Hepatocyte (in vitro differentiated cells): ENCODE results near the gene TOX3.

Experiments
- EZH2 ChIP-seq: fragments of 200-600 bp; sonication (generic); IDR thresholded peaks from 2 replicates; pipeline ENCODE4 v1.6.1; 2016; ENCODE audit warnings: antibody characterized with exemption, mild to moderate bottlenecking, borderline replicate concordance
- EZH2phosphoT487 ChIP-seq: fragments of 200-600 bp; sonication (generic); IDR thresholded peaks from one replicate; pipeline ENCODE4 v1.6.1; 2018; ENCODE audit warnings: antibody characterized with exemption, mild to moderate bottlenecking, low read depth, moderate library complexity; ENCODE audit not compliant: unreplicated experiment, severe bottlenecking
- TF ChIP-seq, protein P1 (sequence below): fragments of 200-600 bp; sonication (generic); IDR thresholded peaks from 2 replicates; pipeline ENCODE4 v1.5.1; 2016; ENCODE audit warnings: antibody characterized with exemption, mild to moderate bottlenecking; ENCODE audit not compliant: poor library complexity

DNA sequence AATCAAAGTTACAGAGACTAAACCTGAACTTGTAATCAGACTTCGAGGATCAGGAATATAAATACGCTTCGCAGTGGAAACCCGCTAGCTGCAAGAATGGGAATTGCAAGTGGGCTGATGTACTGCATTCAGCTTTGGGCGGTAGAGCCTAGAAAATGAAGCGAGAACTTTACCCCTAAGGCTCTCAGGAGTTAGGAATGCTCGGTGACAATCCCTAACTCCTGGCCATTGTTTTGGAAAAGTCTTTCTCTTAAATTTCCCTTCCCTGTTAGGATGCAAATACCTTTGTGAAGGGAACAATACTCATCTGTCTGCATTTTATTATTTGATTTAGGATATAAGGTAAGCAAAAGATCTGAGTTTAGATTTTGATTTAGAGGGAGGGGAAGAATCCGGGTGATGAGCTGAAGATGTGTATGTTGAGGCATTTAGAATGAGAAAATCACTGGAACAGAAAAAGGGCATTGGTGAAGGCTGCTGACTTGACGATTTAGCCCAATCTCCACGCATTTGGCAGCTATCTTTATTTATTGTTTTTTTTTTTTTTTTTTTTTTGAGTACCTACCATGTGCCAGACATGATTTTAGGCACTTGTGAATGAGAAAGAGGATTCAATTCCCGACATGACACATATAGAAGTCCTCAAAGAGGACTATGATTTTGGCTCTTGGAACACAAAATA, 2.2 kb upstream of the TOX3 start:
- TF ChIP-seq, protein P1, sequence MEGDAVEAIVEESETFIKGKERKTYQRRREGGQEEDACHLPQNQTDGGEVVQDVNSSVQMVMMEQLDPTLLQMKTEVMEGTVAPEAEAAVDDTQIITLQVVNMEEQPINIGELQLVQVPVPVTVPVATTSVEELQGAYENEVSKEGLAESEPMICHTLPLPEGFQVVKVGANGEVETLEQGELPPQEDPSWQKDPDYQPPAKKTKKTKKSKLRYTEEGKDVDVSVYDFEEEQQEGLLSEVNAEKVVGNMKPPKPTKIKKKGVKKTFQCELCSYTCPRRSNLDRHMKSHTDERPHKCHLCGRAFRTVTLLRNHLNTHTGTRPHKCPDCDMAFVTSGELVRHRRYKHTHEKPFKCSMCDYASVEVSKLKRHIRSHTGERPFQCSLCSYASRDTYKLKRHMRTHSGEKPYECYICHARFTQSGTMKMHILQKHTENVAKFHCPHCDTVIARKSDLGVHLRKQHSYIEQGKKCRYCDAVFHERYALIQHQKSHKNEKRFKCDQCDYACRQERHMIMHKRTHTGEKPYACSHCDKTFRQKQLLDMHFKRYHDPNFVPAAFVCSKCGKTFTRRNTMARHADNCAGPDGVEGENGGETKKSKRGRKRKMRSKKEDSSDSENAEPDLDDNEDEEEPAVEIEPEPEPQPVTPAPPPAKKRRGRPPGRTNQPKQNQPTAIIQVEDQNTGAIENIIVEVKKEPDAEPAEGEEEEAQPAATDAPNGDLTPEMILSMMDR = peak; percentile 48
- TF ChIP-seq EZH2 = no peak
- no peak for TF ChIP-seq EZH2phosphoT487
